Ovary (tissue), 9 donors: Measurements from ENCODE around the gene MTMR2. TPM values are rescaled to one million over a fixed set of nuclear protein-coding genes. Genes with fewer than 3 reads are reported as not detected.

Experiments used
- DNase-seq, 5 donors: peaks; one replicate each; pipeline ENCODE4 v3.0.0-alpha.2; 2019 to 2020
- H3K27ac ChIP-seq, 2 donors: fragments of 200-600 bp; one replicate each; pipeline versions ENCODE4 v1.5.1 to v1.8.0; 2019 to 2022
- H3K27me3 ChIP-seq: fragments of 200-600 bp; one replicate; pipeline ENCODE4 v1.8.0; 2022
- H3K36me3 ChIP-seq: fragments of 200-600 bp; sonication (generic); one replicate; pipeline ENCODE4 v1.5.1; 2019
- H3K4me1 ChIP-seq: one replicate; pipeline ENCODE4 v1.8.1; 2013; ENCODE audit warnings: mild to moderate bottlenecking, moderate library complexity; ENCODE audit not compliant: insufficient read depth
- H3K4me3 ChIP-seq: fragments of 200-600 bp; sonication (generic); one replicate; pipeline ENCODE4 v1.5.1; 2017
- H3K9me3 ChIP-seq, 2 donors: fragments of 200-600 bp in 1 of 2; sonication (generic) in 1 of 2; one replicate each; pipeline versions ENCODE4 v1.5.1 to v1.8.1; 2013 to 2019; ENCODE audit warnings: mild to moderate bottlenecking in 1 of 2, moderate library complexity in 1 of 2
- CTCF ChIP-seq, 3 donors: fragments of 450-650 bp in 2 of 3; fragments of 200-600 bp in 1 of 3; IDR thresholded peaks; one replicate each; pipeline versions ENCODE4 v1.5.1 to v1.8.0; 2016 to 2022; ENCODE audit warnings: antibody characterized with exemption in 3 of 3, mild to moderate bottlenecking in 1 of 3
- EP300 ChIP-seq: sonication (generic); formaldehyde crosslinking; IDR thresholded peaks from one replicate; pipeline ENCODE4 v1.6.1; 2017; ENCODE audit warnings: antibody characterized with exemption
- POLR2A ChIP-seq: fragments of 450-650 bp; IDR thresholded peaks from one replicate; pipeline ENCODE4 v1.6.1; 2017; ENCODE audit warnings: antibody characterized with exemption, mild to moderate bottlenecking, moderate library complexity
- WGBS, 3 donors: extraction: QIAGEN DNeasy Blood & Tissue Kit in 1 of 3; methylation state at CpG; one replicate each; pipeline versions ENCODE4 v1.1.5 to v1.1.7; 2013 to 2017; 5-methylcytosine and 5-hydroxymethylcytosine counted together
- intact Hi-C, 4 donors: fragments of 100-400 bp; cut with DNase I; formaldehyde crosslinking; loops; one replicate each; pipeline versions ENCODE4 v1.11.0 to v1.15.1; 2022 to 2023
- polyA plus RNA-seq, 2 donors: library from polyadenylated mRNA; stranded (reverse); fragments of 200-250 nt in 1 of 2; fragments of 350-450 nt in 1 of 2; fragmentation: Illumina TruSeq in 1 of 2; extraction: RNeasy Lipid Tissue Mini Kit (QIAGEN cat#74804) in 1 of 2; gene quantifications; one replicate each; pipeline ENCODE4 v1.2.3, GENCODE V29; 2013 to 2014
- total RNA-seq, 7 donors: library from RNA; depleted of rRNA in 2 of 7; stranded (reverse); fragments of >200 nt in 2 of 7; fragmentation: NEBNext Ultra II Directional in 3 of 7; extraction: Animal tissue kit (Norgen Biotek cat#: 25700) in 3 of 7; gene quantifications; one replicate each; pipeline versions ENCODE4 v1.1.0 to v1.2.4, GENCODE V29; 2016 to 2023
- donor health status: DM: no; HTN: no; CAD: no; lungs with moderate emphysema.
- donor health status: DM: no; HTN: no; CAD: no.
- donor health status: Bipolar disorder and iron deficiency.
- donor health status: DM: yes; HTN: yes; CAD: no.
- donor health status: DM: no; HTN: no; CAD: no.
- donor health status: DM: yes; HTN: yes; CAD: no.

The MTMR2 gene
- total and polyA plus RNA-seq, 9 donors = 14.1 to 42.5 (median 24.3) TPM

- intact Hi-C loops = no loop called here
- Histone ChIP-seq H3K4me3 (no peak overlapping the region), H3K36me3 (no peaks in the 10 kb centered on the region), H3K9me3 (no peaks in the 10 kb centered on the region), H3K27ac (no peak overlapping the region), H3K27me3 (no peaks in the 10 kb centered on the region), H3K4me1 (peaks cover 7% of the 10 kb centered on the region)
- 94 to 95% (median 95%) methylated on average over 3 of the region's 3 CpGs for WGBS, 3 donors
- TF ChIP-seq EP300 = no peak
- no peak for DNase-seq
These were observed 128.1 kb downstream of the MTMR2 start for GRCh38 chr11:95795627-95796295.

- intact Hi-C loops = no loop called here
- H3K36me3 ChIP-seq = no peaks in the 10 kb centered on the region
- no peak overlapping the region for H3K27ac ChIP-seq
- peaks cover 7% of the 10 kb centered on the region for H3K4me1 ChIP-seq
- WGBS, 3 donors = 90 to 93% (median 90%) methylated on average over 5 of the region's 5 CpGs
- no peaks in the 10 kb centered on the region for H3K9me3 ChIP-seq
- no peak for TF ChIP-seq POLR2A
- TF ChIP-seq CTCF (IDR thresholded peaks at IDR 0.05) = no peak
- TF ChIP-seq EP300 = no peak
- H3K4me3 ChIP-seq = no peak overlapping the region
- no peaks in the 10 kb centered on the region for H3K27me3 ChIP-seq
- no peak for DNase-seq
These were observed 129.8 kb downstream of the MTMR2 start for GRCh38 chr11:95794086-95794485.

- Histone ChIP-seq H3K9me3 (no peaks in the 10 kb centered on the region), H3K27ac (no peak overlapping the region), H3K36me3 (no peaks in the 10 kb centered on the region), H3K27me3 (no peaks in the 10 kb centered on the region), H3K4me1 (peaks cover 8% of the 10 kb centered on the region), H3K4me3 (no peak overlapping the region)
- no peak for DNase-seq
- no peak for TF ChIP-seq POLR2A
- TF ChIP-seq EP300 = no peak
- TF ChIP-seq CTCF (IDR thresholded peaks at IDR 0.05) = no peak
- intact Hi-C loops = no loop called here
- 83 to 95% (median 93%) methylated on average over 4 of the region's 4 CpGs for WGBS, 3 donors
These were observed 130.8 kb downstream of the MTMR2 start for GRCh38 chr11:95793116-95793515.

- no peak for DNase-seq
- no peak overlapping the region for H3K27ac ChIP-seq
- no peaks in the 10 kb centered on the region for H3K9me3 ChIP-seq
- no peaks in the 10 kb centered on the region for H3K27me3 ChIP-seq
- no peak overlapping the region for H3K4me3 ChIP-seq
- H3K36me3 ChIP-seq = no peaks in the 10 kb centered on the region
- intact Hi-C loops = no loop called here
- TF ChIP-seq EP300 = no peak
- no peak for TF ChIP-seq POLR2A
- TF ChIP-seq CTCF (IDR thresholded peaks at IDR 0.05) = no peak
- peaks cover 8% of the 10 kb centered on the region for H3K4me1 ChIP-seq
- 91 to 94% (median 93%) methylated on average over 7 of the region's 7 CpGs for WGBS, 3 donors
These were observed 131.2 kb downstream of the MTMR2 start for GRCh38 chr11:95792700-95793099.

- Histone ChIP-seq H3K9me3 (no peaks in the 10 kb centered on the region), H3K36me3 (no peaks in the 10 kb centered on the region), H3K4me1 (peaks cover 8% of the 10 kb centered on the region), H3K27me3 (no peaks in the 10 kb centered on the region), H3K4me3 (no peak overlapping the region), H3K27ac (no peak overlapping the region)
- WGBS, 3 donors = 86 to 91% (median 86%) methylated on average over 8 of the region's 8 CpGs
- TF ChIP-seq CTCF (IDR thresholded peaks at IDR 0.05) = no peak
- TF ChIP-seq EP300 = no peak
- TF ChIP-seq POLR2A = no peak
- intact Hi-C loops = no loop called here
- no peak for DNase-seq
These were observed 131.7 kb downstream of the MTMR2 start for GRCh38 chr11:95792200-95792599.
